HFF-Myc (cell line): ENCODE data around the gene PPP2R1A.
A peak's percentile ranks its signal among the peaks of the same experiment; 100 is the strongest.

Experiments used
- DNase-seq: peaks from one replicate; pipeline ENCODE4 v3.0.0-alpha.2; 2011; ENCODE audit warnings: low read depth; ENCODE audit errors: extremely low read depth
- H3K4me3 ChIP-seq: replicated peaks from 2 replicates; pipeline ENCODE4 v1.5.1; 2011; ENCODE audit warnings: low read depth, mild to moderate bottlenecking, control low read depth, low read length
- TF ChIP-seq, protein P1 (sequence below): IDR thresholded peaks from 2 replicates; pipeline ENCODE4 v1.5.1; 2012; ENCODE audit warnings: mild to moderate bottlenecking, low read depth, low read length, control low read depth; ENCODE audit errors: missing control alignments

The PPP2R1A gene

GRCh38 chr19:52190487-52191293, 838 bp downstream of the PPP2R1A start:
- H3K4me3 ChIP-seq: peak overlapping the region; percentile 87
- TF ChIP-seq, protein P1, sequence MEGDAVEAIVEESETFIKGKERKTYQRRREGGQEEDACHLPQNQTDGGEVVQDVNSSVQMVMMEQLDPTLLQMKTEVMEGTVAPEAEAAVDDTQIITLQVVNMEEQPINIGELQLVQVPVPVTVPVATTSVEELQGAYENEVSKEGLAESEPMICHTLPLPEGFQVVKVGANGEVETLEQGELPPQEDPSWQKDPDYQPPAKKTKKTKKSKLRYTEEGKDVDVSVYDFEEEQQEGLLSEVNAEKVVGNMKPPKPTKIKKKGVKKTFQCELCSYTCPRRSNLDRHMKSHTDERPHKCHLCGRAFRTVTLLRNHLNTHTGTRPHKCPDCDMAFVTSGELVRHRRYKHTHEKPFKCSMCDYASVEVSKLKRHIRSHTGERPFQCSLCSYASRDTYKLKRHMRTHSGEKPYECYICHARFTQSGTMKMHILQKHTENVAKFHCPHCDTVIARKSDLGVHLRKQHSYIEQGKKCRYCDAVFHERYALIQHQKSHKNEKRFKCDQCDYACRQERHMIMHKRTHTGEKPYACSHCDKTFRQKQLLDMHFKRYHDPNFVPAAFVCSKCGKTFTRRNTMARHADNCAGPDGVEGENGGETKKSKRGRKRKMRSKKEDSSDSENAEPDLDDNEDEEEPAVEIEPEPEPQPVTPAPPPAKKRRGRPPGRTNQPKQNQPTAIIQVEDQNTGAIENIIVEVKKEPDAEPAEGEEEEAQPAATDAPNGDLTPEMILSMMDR: no peak
- DNase-seq: no peak

- no peak for DNase-seq
- TF ChIP-seq, protein P1: no peak
These were observed 1.5 kb downstream of the PPP2R1A start for GRCh38 chr19:52191389-52191788.

DNA sequence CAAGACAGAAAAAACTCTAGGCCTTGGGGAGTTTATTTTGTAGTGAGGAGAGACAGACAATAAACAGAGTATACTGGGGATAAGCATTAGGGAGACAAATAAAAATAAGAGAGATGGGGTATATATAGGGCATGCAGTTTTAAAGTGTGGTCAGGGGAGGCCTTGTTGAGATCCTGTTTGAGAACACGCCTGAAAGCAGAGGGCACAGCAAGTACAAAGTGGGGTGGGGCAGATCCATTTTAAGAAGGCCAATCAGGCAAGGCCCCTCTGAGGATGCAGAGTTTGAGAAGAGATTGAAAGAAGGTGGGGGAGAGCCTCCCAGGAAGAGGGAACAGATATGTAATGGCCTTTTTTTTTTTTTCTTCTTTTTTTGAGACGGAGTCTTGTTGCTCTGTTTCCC, 2.1 kb downstream of the PPP2R1A start:
- no peak for DNase-seq
- TF ChIP-seq, protein P1: no peak
- H3K4me3 ChIP-seq: no peak overlapping the region; the same call in 1 of the 2 replicates

More at GRCh38 chr19:52191389-52191788, 1.5 kb downstream of the PPP2R1A start:
- peak overlapping the region; percentile 87 for H3K4me3 ChIP-seq

DNA sequence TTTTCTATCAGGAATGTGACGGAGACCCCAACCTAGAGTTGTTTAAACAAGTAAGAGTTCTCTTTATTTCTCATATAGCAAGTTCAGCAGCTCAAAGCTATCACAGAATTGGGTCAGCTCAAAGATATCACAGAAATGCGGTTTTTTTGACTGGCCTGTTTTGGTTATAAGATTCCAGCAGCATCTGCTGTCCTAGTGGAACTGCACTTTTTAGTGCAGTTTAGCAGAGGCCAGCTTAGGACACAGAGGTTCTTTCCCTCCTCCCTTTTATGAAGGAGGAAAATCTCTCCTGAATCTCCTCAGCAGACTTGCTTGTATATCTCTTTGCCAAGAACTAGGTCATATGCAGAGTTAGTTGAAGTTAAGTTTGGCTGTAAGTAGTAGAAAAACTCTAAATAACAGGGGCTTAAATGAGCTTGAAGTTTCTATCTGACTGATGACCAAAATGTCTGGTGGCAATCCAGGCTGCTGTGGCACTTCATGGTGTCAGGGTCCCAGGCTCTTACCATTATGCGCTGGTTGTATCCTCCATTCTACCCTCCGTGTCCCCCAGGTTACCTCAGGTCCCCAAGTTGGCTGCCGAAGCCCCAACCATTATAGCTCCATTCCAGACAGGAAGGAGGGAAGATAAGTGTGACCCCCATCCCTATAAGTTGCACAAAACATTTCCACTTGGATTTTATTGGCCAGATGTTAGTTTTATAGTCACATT, 6.6 kb downstream of the PPP2R1A start:
- no peak for DNase-seq
- TF ChIP-seq, protein P1: no peak

GRCh38 chr19:52197964-52198363, 8.1 kb downstream of the PPP2R1A start:
- TF ChIP-seq, protein P1: no peak
- DNase-seq: no peak

More for the DNA sequence above, 6.6 kb downstream of the PPP2R1A start:
- H3K4me3 ChIP-seq: no peak overlapping the region

GRCh38 chr19:52198678-52199077, 8.8 kb downstream of the PPP2R1A start:
- TF ChIP-seq, protein P1: no peak
- DNase-seq: no peak
- no peak overlapping the region for H3K4me3 ChIP-seq

More at GRCh38 chr19:52197964-52198363, 8.1 kb downstream of the PPP2R1A start:
- no peak overlapping the region for H3K4me3 ChIP-seq
